CD4-positive, alpha-beta T cell (primary cell): ENCODE measurements around the gene NHSL2. TPM values are rescaled to one million over a fixed set of nuclear protein-coding genes. Genes with fewer than 3 reads are reported as not detected.

Source experiments
- ATAC-seq: fragments of 200-7000 bp; cut with Tn5 transposase; one replicate; pipeline ENCODE4 v1.10.0; 2022; ENCODE audit warnings: mild to moderate bottlenecking; ENCODE audit not compliant: poor library complexity
- CTCF ChIA-PET: fragments of 350-600 bp; sonication (Branson Sonifier 250); formaldehyde crosslinking; loops from one replicate; lab custom pipeline; 2021; ENCODE audit warnings: antibody characterized with exemption, inconsistent platforms; lab: Charles Lee
- POLR2A ChIA-PET: fragments of 350-600 bp; sonication (Branson Sonifier 250); formaldehyde crosslinking; loops from one replicate; lab custom pipeline; 2021; ENCODE audit warnings: antibody characterized with exemption, inconsistent platforms; lab: Charles Lee
- DNase-seq, 14 experiments: peaks; one replicate each; pipeline ENCODE4 v3.0.0-alpha.2; 2013 to 2020; ENCODE audit warnings: mixed read lengths in 2 of 14
- H3K27ac ChIP-seq, 2 donors: one replicate each; pipeline versions ENCODE4 v1.5.1 to v1.7.0; 2013; ENCODE audit warnings: low read length in 2 of 2, low read depth in 1 of 2, mild to moderate bottlenecking in 1 of 2
- H3K27me3 ChIP-seq, 2 experiments: 1 replicate in 1 of 2; 2 replicates in 1 of 2; pipeline versions ENCODE4 v1.6.1 to v1.7.0; 2013; ENCODE audit warnings: low read length in 2 of 2, control low read depth in 1 of 2, mild to moderate bottlenecking in 1 of 2, moderate library complexity in 1 of 2; ENCODE audit not compliant: insufficient read depth in 2 of 2, control insufficient read depth in 1 of 2
- H3K36me3 ChIP-seq: one replicate; pipeline ENCODE4 v1.6.1; 2013; ENCODE audit warnings: low read length, control low read depth; ENCODE audit not compliant: insufficient read depth
- H3K4me1 ChIP-seq: one replicate; pipeline ENCODE4 v1.6.1; 2013; ENCODE audit warnings: low read length, control low read depth; ENCODE audit not compliant: insufficient read depth
- H3K4me3 ChIP-seq: one replicate; pipeline ENCODE4 v1.5.1; 2013; ENCODE audit warnings: mild to moderate bottlenecking, low read length, moderate library complexity
- H3K9me3 ChIP-seq, 2 experiments: 1 replicate in 1 of 2; 2 replicates in 1 of 2; pipeline versions ENCODE4 v1.6.1 to v1.7.0; 2013; ENCODE audit warnings: low read length in 2 of 2, mild to moderate bottlenecking in 2 of 2, control low read depth in 1 of 2, moderate library complexity in 1 of 2; ENCODE audit not compliant: control insufficient read depth in 1 of 2, insufficient read depth in 1 of 2
- H3K27ac Mint-ChIP-seq: one replicate; pipeline ENCODE4 v1.8.0; 2020; ENCODE audit warnings: mixed read lengths
- H3K27me3 Mint-ChIP-seq: one replicate; pipeline ENCODE4 v1.8.0; 2021; ENCODE audit warnings: mixed read lengths
- H3K36me3 Mint-ChIP-seq: one replicate; pipeline ENCODE4 v1.8.0; 2021; ENCODE audit warnings: low read depth, mixed read lengths
- H3K4me1 Mint-ChIP-seq: one replicate; pipeline ENCODE4 v1.8.0; 2021; ENCODE audit warnings: low read depth, mixed read lengths
- H3K4me3 Mint-ChIP-seq: one replicate; pipeline ENCODE4 v1.8.0; 2020; ENCODE audit warnings: mild to moderate bottlenecking, mixed read lengths
- H3K9me3 Mint-ChIP-seq: one replicate; pipeline ENCODE4 v1.8.0; 2020; ENCODE audit warnings: mixed read lengths
- CTCF ChIP-seq: fragments of 200-600 bp; IDR thresholded peaks from one replicate; pipeline ENCODE4 v1.8.0; 2022; ENCODE audit warnings: antibody characterized with exemption, mild to moderate bottlenecking
- intact Hi-C, 2 experiments: fragments of 100-400 bp; cut with DNase I in 1 of 2; cut with micrococcal nuclease in 1 of 2; formaldehyde crosslinking; loops; one replicate each; pipeline versions ENCODE4 v1.15.1 to v1.9.0; 2023 to 2025; cut with DNase I, micrococcal nuclease
- total RNA-seq, 174 experiments: library from RNA in 2 of 174; stranded (reverse) in 2 of 174; gene quantifications; one replicate each; pipeline ENCODE4 v1.2.3 and lab custom pipeline; 2021 to 2026

The NHSL2 gene
- total RNA-seq, 2 experiments from 2014 or later: 1.3 to 1.5 TPM

GRCh38 chrX:72001906-72002305, 91.3 kb downstream of the NHSL2 start:
- TF ChIP-seq CTCF: no peak
- intact Hi-C loops: no loop called here
- H3K9me3 Mint-ChIP-seq: no peaks in the 10 kb centered on the region
- no peak for DNase-seq
- no peaks in the 10 kb centered on the region for H3K36me3 Mint-ChIP-seq
- Histone ChIP-seq H3K36me3 (no peaks in the 10 kb centered on the region), H3K27me3 (no peaks in the 10 kb centered on the region), H3K4me1 (no peaks in the 10 kb centered on the region), H3K27ac (no peak overlapping the region), H3K4me3 (no peak overlapping the region), H3K9me3 (no peaks in the 10 kb centered on the region)
- no peak overlapping the region for H3K4me3 Mint-ChIP-seq
- ChIA-PET CTCF (no interaction called here), POLR2A (no interaction called here)
- no peaks in the 10 kb centered on the region for H3K4me1 Mint-ChIP-seq
- no peak overlapping the region for H3K27ac Mint-ChIP-seq
- no peaks in the 10 kb centered on the region for H3K27me3 Mint-ChIP-seq
- no peak for ATAC-seq

- Mint-ChIP-seq H3K4me1 (no peaks in the 10 kb centered on the region), H3K36me3 (no peaks in the 10 kb centered on the region), H3K27me3 (no peaks in the 10 kb centered on the region), H3K4me3 (no peak overlapping the region), H3K9me3 (no peaks in the 10 kb centered on the region), H3K27ac (no peak overlapping the region)
- H3K4me3 ChIP-seq: no peak overlapping the region
- H3K27ac ChIP-seq: no peak overlapping the region
- H3K4me1 ChIP-seq: no peaks in the 10 kb centered on the region
- ATAC-seq: no peak
- H3K9me3 ChIP-seq: no peaks in the 10 kb centered on the region
- POLR2A ChIA-PET: no interaction called here
- no peaks in the 10 kb centered on the region for H3K27me3 ChIP-seq
- CTCF ChIA-PET: no interaction called here
- intact Hi-C loops: no loop called here
- no peak for TF ChIP-seq CTCF
- DNase-seq: no peak
- no peaks in the 10 kb centered on the region for H3K36me3 ChIP-seq
Observed at GRCh38 chrX:72002875-72003274, 92.2 kb downstream of the NHSL2 start.

GRCh38 chrX:72003811-72004750, 93.4 kb downstream of the NHSL2 start:
- no peak for DNase-seq
- H3K4me1 Mint-ChIP-seq: no peaks in the 10 kb centered on the region
- H3K9me3 Mint-ChIP-seq: no peaks in the 10 kb centered on the region
- no peak overlapping the region for H3K27ac Mint-ChIP-seq
- no peaks in the 10 kb centered on the region for H3K27me3 Mint-ChIP-seq
- no peak overlapping the region for H3K4me3 Mint-ChIP-seq
- Histone ChIP-seq H3K36me3 (no peaks in the 10 kb centered on the region), H3K4me3 (no peak overlapping the region), H3K27me3 (no peaks in the 10 kb centered on the region), H3K27ac (no peak overlapping the region), H3K9me3 (no peaks in the 10 kb centered on the region), H3K4me1 (no peaks in the 10 kb centered on the region)
- no peak for ATAC-seq
- ChIA-PET POLR2A (no interaction called here), CTCF (no interaction called here)
- TF ChIP-seq CTCF: no peak
- intact Hi-C loops: no loop called here
- no peaks in the 10 kb centered on the region for H3K36me3 Mint-ChIP-seq
